GM04504 (cell line): ENCODE measurements around the gene TSGA10.
A peak's percentile ranks its signal among the peaks of the same experiment; 100 is the strongest.
"Not testable (repeated sequence)": the region's sequence is repeated elsewhere in the genome, so short reads cannot be mapped to it uniquely, and the experiment has no call there.

Experiments used
- DNase-seq: peaks from one replicate; pipeline ENCODE4 v3.0.0-alpha.2; 2012; ENCODE audit warnings: low read depth

The TSGA10 gene

GRCh38 chr2:99154643-99155536, at the start of gene TSGA10, which contains the start of gene LIPT1:
Gene TSGA10 (minus strand): TSS chr2:99154942. CDS start chr2:99109439, 45,503 bp downstream.
Gene LIPT1 (plus strand): TSS chr2:99154967. CDS start chr2:99161958, 6,991 bp downstream.
- peak; percentile 72 for DNase-seq

- DNase-seq, result no peak
These were observed 47.4 kb upstream of the TSGA10 start for GRCh38 chr2:99201959-99202678.

GRCh38 chr2:99200076-99200800, 45.5 kb upstream of the TSGA10 start:
- DNase-seq, result no peak

GRCh38 chr2:99198103-99198841, 43.5 kb upstream of the TSGA10 start:
- DNase-seq, result no peak

GRCh38 chr2:99192364-99192763, 37.6 kb upstream of the TSGA10 start:
- DNase-seq, result not testable (repeated sequence)

- no peak for DNase-seq
These were observed 35.8 kb upstream of the TSGA10 start for GRCh38 chr2:99190548-99190947.

GRCh38 chr2:99188357-99188756, 33.6 kb upstream of the TSGA10 start:
- DNase-seq, result no peak

- no peak for DNase-seq
These were observed 32.3 kb upstream of the TSGA10 start for GRCh38 chr2:99187011-99187410.

GRCh38 chr2:99184811-99185210, 30.1 kb upstream of the TSGA10 start:
- no peak for DNase-seq

GRCh38 chr2:99183025-99183424, 28.3 kb upstream of the TSGA10 start:
- no peak for DNase-seq

GRCh38 chr2:99181624-99182000, 26.9 kb upstream of the TSGA10 start:
- DNase-seq, result no peak

GRCh38 chr2:99180755-99181623, 26.2 kb upstream of the TSGA10 start, which contains the start of the genes MITD1 and MRPL30:
Gene MITD1 (minus strand): TSS chr2:99181058. CDS start chr2:99180981, 77 bp downstream.
Gene MRPL30 (plus strand): TSS chr2:99181184. CDS start chr2:99186204, 5,020 bp downstream.
- DNase-seq, result peak; percentile 91

- DNase-seq, result no peak
These were observed 16.8 kb upstream of the TSGA10 start for GRCh38 chr2:99171377-99172140.

GRCh38 chr2:99169534-99169933, 14.8 kb upstream of the TSGA10 start:
- no peak for DNase-seq

- no peak for DNase-seq
These were observed 11.5 kb upstream of the TSGA10 start for GRCh38 chr2:99166218-99166617.

GRCh38 chr2:99159594-99159993, 4.9 kb upstream of the TSGA10 start:
- DNase-seq, result no peak

- DNase-seq, result no peak
These were observed 3.9 kb upstream of the TSGA10 start for GRCh38 chr2:99158599-99158998.

- no peak for DNase-seq
These were observed 2.1 kb upstream of the TSGA10 start for GRCh38 chr2:99156891-99157290.

- DNase-seq, result no peak
These were observed 679 bp downstream of the TSGA10 start for GRCh38 chr2:99153921-99154604.
